GM19099 (cell line): Measurements from ENCODE around the gene SGCA.

Experiments
- POLR2A ChIP-seq: IDR thresholded peaks from 3 replicates; pipeline ENCODE4 v1.6.1; 2011; ENCODE audit warnings: low read depth; ENCODE audit not compliant: insufficient read length; ENCODE audit errors: extremely low read depth

SGCA gene

GRCh38 chr17:50218071-50218759 lies 52.4 kb downstream of the SGCA start:
- no peak for TF ChIP-seq POLR2A

GRCh38 chr17:50218771-50219315 lies 53.0 kb downstream of the SGCA start:
- TF ChIP-seq POLR2A = no peak

GRCh38 chr17:50219342-50219741 lies 53.5 kb downstream of the SGCA start:
- no peak for TF ChIP-seq POLR2A

GRCh38 chr17:50219939-50220465 lies 54.2 kb downstream of the SGCA start:
- TF ChIP-seq POLR2A = no peak

GRCh38 chr17:50220811-50221210 lies 55.0 kb downstream of the SGCA start:
- no peak for TF ChIP-seq POLR2A

- no peak for TF ChIP-seq POLR2A
Measured at GRCh38 chr17:50221266-50221863, 55.6 kb downstream of the SGCA start.

GRCh38 chr17:50221864-50222545 lies 56.2 kb downstream of the SGCA start:
- no peak for TF ChIP-seq POLR2A

- TF ChIP-seq POLR2A = no peak
Measured at GRCh38 chr17:50222922-50223321, 57.1 kb downstream of the SGCA start.
